Gastrocnemius medialis (tissue), 4 donors: ENCODE data around the gene STK4. TPM values are rescaled to one million over a fixed set of nuclear protein-coding genes. Genes with fewer than 3 reads are reported as not detected.
"Not testable (repeated sequence)": the region's sequence is repeated elsewhere in the genome, so short reads cannot be mapped to it uniquely, and the experiment has no call there.

ENCODE experiments used
- ATAC-seq, 2 donors: fragments of 150-250 bp; one replicate each; pipeline ENCODE4 v1.9.1; 2016
- DNase-seq, 2 donors: peaks; one replicate each; pipeline ENCODE4 v3.0.0-alpha.2; 2019
- H3K27ac ChIP-seq, 4 donors: fragments of 200-600 bp; sonication (generic); 1 replicate in 1 of 4; 2 replicates in 3 of 4; pipeline ENCODE4 v1.5.1; 2016 to 2018; ENCODE audit warnings: mild to moderate bottlenecking in 2 of 4, moderate library complexity in 1 of 4
- H3K27me3 ChIP-seq, 3 donors: fragments of 200-600 bp; sonication (generic) in 2 of 3; 1 replicate in 1 of 3; 2 replicates in 2 of 3; pipeline versions ENCODE4 v1.5.1 to v1.6.0; 2016 to 2019; ENCODE audit warnings: mild to moderate bottlenecking in 1 of 3, moderate library complexity in 1 of 3
- H3K36me3 ChIP-seq, 2 donors: fragments of 200-600 bp; sonication (generic) in 1 of 2; one replicate each; pipeline ENCODE4 v1.5.1; 2017 to 2018
- H3K4me1 ChIP-seq, 2 donors: fragments of 200-600 bp; sonication (generic) in 1 of 2; one replicate each; pipeline ENCODE4 v1.5.1; 2016 to 2017; ENCODE audit warnings: mild to moderate bottlenecking in 2 of 2
- H3K4me3 ChIP-seq, 4 donors: fragments of 200-600 bp; sonication (generic) in 3 of 4; 1 replicate in 1 of 4; 2 replicates in 3 of 4; pipeline ENCODE4 v1.5.1; 2016 to 2019; ENCODE audit warnings: mild to moderate bottlenecking in 2 of 4
- H3K9me3 ChIP-seq, 3 donors: fragments of 200-600 bp; sonication (generic) in 2 of 3; 1 replicate in 1 of 3; 2 replicates in 2 of 3; pipeline ENCODE4 v1.5.1; 2016 to 2019
- CTCF ChIP-seq, 5 experiments: fragments of 450-650 bp in 3 of 5; fragments of 200-600 bp in 2 of 5; sonication (generic) in 2 of 5; IDR thresholded peaks in 4 of 5; conservative IDR thresholded peaks in 1 of 5; 1 replicate in 4 of 5; 2 replicates in 1 of 5; pipeline ENCODE4 v1.5.1; 2016 to 2019; ENCODE audit warnings: antibody characterized with exemption in 5 of 5, mild to moderate bottlenecking in 3 of 5, moderate library complexity in 3 of 5
- POLR2A ChIP-seq, 2 donors: fragments of 450-650 bp; IDR thresholded peaks; one replicate each; pipeline ENCODE4 v1.6.1; 2017; ENCODE audit warnings: antibody characterized with exemption in 2 of 2, mild to moderate bottlenecking in 2 of 2, moderate library complexity in 2 of 2
- in situ Hi-C, 4 donors: fragments of 200-750 bp; cut with MboI; loops; one replicate each; pipeline versions ENCODE4 v1.15.0 to v1.8.0; 2017; ENCODE audit warnings: low sequenced_read_pairs in 4 of 4
- intact Hi-C: fragments of 100-400 bp; cut with DNase I; formaldehyde crosslinking; loops from one replicate; pipeline ENCODE4 v1.15.1; 2023; ENCODE audit warnings: low total_unique reads
- total RNA-seq, 4 donors: library from RNA; depleted of rRNA; stranded (reverse); fragments of >200 nt; gene quantifications; one replicate each; pipeline versions ENCODE4 v1.1.0 to v1.2.3, GENCODE V29; 2016

The STK4 gene
- total RNA-seq, 4 donors from 2014 or later, result 4.5 to 6.4 (median 5.5) TPM

- Histone ChIP-seq H3K27ac (no peak overlapping the region), H3K4me1 (no peaks in the 10 kb centered on the region), H3K9me3 (no peaks in the 10 kb centered on the region), H3K27me3 (no peaks in the 10 kb centered on the region), H3K36me3 (peaks cover 0 to 7% of the 10 kb centered on the region in 2 donors), H3K4me3 (no peak overlapping the region)
- in situ Hi-C loops (loop anchor here in 1 of 4 donors (25.0 kb wide), 1 partner anchor 742 kb away; no protein-coding TSS in a partner anchor), intact Hi-C loops (no loop called here)
- TF ChIP-seq CTCF (IDR thresholded peaks at IDR 0.05 in 4 of 5, conservative IDR thresholded peaks at IDR 0.05 in 1 of 5) (no peak), POLR2A (IDR thresholded peaks at IDR 0.05) (no peak)
- no peak for DNase-seq
- no peak for ATAC-seq
Observed at GRCh38 chr20:45020236-45020886, 54.0 kb downstream of the STK4 start.

- TF ChIP-seq CTCF (IDR thresholded peaks at IDR 0.05 in 4 of 5, conservative IDR thresholded peaks at IDR 0.05 in 1 of 5), result no peak
- H3K36me3 ChIP-seq, result peaks cover 0 to 18% of the 10 kb centered on the region in 2 donors
- intact Hi-C loops (no loop called here), in situ Hi-C loops (loop anchor here in 1 of 4 donors (25.0 kb wide), 1 partner anchor 741 kb away; no protein-coding TSS in a partner anchor)
- no peaks in the 10 kb centered on the region for H3K4me1 ChIP-seq
- H3K27me3 ChIP-seq, result no peaks in the 10 kb centered on the region
- H3K27ac ChIP-seq, result no peak overlapping the region
- H3K9me3 ChIP-seq, result no peaks in the 10 kb centered on the region
- ATAC-seq (no peak), DNase-seq (no peak)
- H3K4me3 ChIP-seq, result no peak overlapping the region
Observed at GRCh38 chr20:45021631-45022030, 55.3 kb downstream of the STK4 start.

- DNase-seq, ATAC-seq, intact Hi-C loops, H3K27me3 ChIP-seq, H3K9me3 ChIP-seq, H3K27ac ChIP-seq, H3K4me3 ChIP-seq, H3K4me1 ChIP-seq: not testable (repeated sequence)
- peaks cover 0 to 26% of the 10 kb centered on the region in 2 donors for H3K36me3 ChIP-seq
- in situ Hi-C loops, result loop anchor here in 1 of 4 donors (25.0 kb wide), 1 partner anchor 739 kb away; no protein-coding TSS in a partner anchor
Observed at GRCh38 chr20:45023140-45023539, 56.8 kb downstream of the STK4 start.

- Histone ChIP-seq H3K27me3 (no peaks in the 10 kb centered on the region), H3K9me3 (no peaks in the 10 kb centered on the region)
- ATAC-seq, result no peak
Observed at GRCh38 chr20:45028424-45029136, 62.3 kb downstream of the STK4 start.

More at GRCh38 chr20:45028424-45029136, 62.3 kb downstream of the STK4 start:
- TF ChIP-seq CTCF (IDR thresholded peaks at IDR 0.05 in 4 of 5, conservative IDR thresholded peaks at IDR 0.05 in 1 of 5) (no peak), POLR2A (IDR thresholded peaks at IDR 0.05) (no peak)
- H3K27ac ChIP-seq, result no peak overlapping the region
- no peak overlapping the region for H3K4me3 ChIP-seq
- no peak for DNase-seq
- H3K36me3 ChIP-seq, result peaks cover 0 to 26% of the 10 kb centered on the region in 2 donors
- H3K4me1 ChIP-seq, result no peaks in the 10 kb centered on the region
- in situ Hi-C loops, result loop anchor here (25.0 kb wide), 2 partner anchors 259 to 409 kb away; no protein-coding TSS in a partner anchor
- intact Hi-C loops, result no loop called here
